IMR-90 (cell line): ENCODE results near the gene MEGF6. TPM values are rescaled to one million over a fixed set of nuclear protein-coding genes. Genes with fewer than 3 reads are reported as not detected.

Source experiments
- ATAC-seq: fragments of 200-7000 bp; cut with Tn5 transposase; 2 replicates; pipeline ENCODE4 v1.9.1; 2020; ENCODE audit warnings: low read depth, mild to moderate bottlenecking, moderate library complexity
- BruUV-seq: library from RNA; stranded (reverse); fragments of 400-500 nt; replicated peaks from 2 replicates; lab custom pipeline; 2021; lab: Mats Ljungman, UMichigan
- CTCF ChIA-PET: fragments of 300-600 bp; formaldehyde crosslinking; extraction: SDS; loops from one replicate; lab custom pipeline; 2021; ENCODE audit warnings: antibody characterized with exemption; lab: Yijun Ruan, JAX
- POLR2A ChIA-PET: fragments of 300-600 bp; sonication (Branson Sonifier 250); formaldehyde crosslinking; loops from one replicate; lab custom pipeline; 2022; ENCODE audit warnings: antibody characterized with exemption; ENCODE audit not compliant: unreplicated experiment; lab: Charles Lee
- DNase-seq: peaks from one replicate; pipeline ENCODE4 v3.0.0; 2013
- H2AFZ ChIP-seq: replicated peaks from 2 replicates; pipeline ENCODE3; 2013; ENCODE audit warnings: low read length, mild to moderate bottlenecking; ENCODE audit not compliant: poor library complexity
- H2AK5ac ChIP-seq: 2 replicates; pipeline ENCODE4 v1.6.1; 2013; ENCODE audit warnings: low read depth, low read length, inconsistent platforms
- H2AK9ac ChIP-seq: replicated peaks from 2 replicates; pipeline ENCODE3; 2013; ENCODE audit warnings: mild to moderate bottlenecking, low read depth, low read length, moderate library complexity; ENCODE audit not compliant: poor library complexity
- H2BK120ac ChIP-seq: 2 replicates; pipeline ENCODE4 v1.6.1; 2013; ENCODE audit warnings: low read depth, low read length, inconsistent platforms
- H2BK15ac ChIP-seq: 3 replicates; pipeline ENCODE4 v1.6.1; 2013; ENCODE audit warnings: low read depth, low read length, inconsistent platforms
- H2BK20ac ChIP-seq: 2 replicates; pipeline ENCODE4 v1.6.1; 2013; ENCODE audit warnings: low read depth, mild to moderate bottlenecking, inconsistent platforms, low read length, moderate library complexity
- H2BK5ac ChIP-seq: 2 replicates; pipeline ENCODE4 v1.6.1; 2013; ENCODE audit warnings: mild to moderate bottlenecking, low read depth, low read length, inconsistent platforms; ENCODE audit not compliant: poor library complexity, severe bottlenecking
- H3K14ac ChIP-seq: replicated peaks from 2 replicates; pipeline ENCODE4 v1.6.1; 2013; ENCODE audit warnings: low read depth, low read length, inconsistent platforms
- H3K18ac ChIP-seq: 2 replicates; pipeline ENCODE4 v1.6.1; 2013; ENCODE audit warnings: low read depth, low read length, control low read depth
- H3K23ac ChIP-seq: 2 replicates; pipeline ENCODE4 v1.6.1; 2013; ENCODE audit warnings: low read depth, low read length, inconsistent platforms
- H3K27ac ChIP-seq: 2 replicates; pipeline ENCODE4 v1.5.1; 2013; ENCODE audit warnings: mild to moderate bottlenecking, control low read depth, low read length; ENCODE audit not compliant: insufficient read depth
- H3K27me3 ChIP-seq: 2 replicates; pipeline ENCODE4 v1.6.1; 2013; ENCODE audit warnings: low read length; ENCODE audit not compliant: control insufficient read depth, insufficient read depth
- H3K36me3 ChIP-seq: 2 replicates; pipeline ENCODE4 v1.6.1; 2013; ENCODE audit warnings: low read length, mixed read lengths; ENCODE audit not compliant: control insufficient read depth, insufficient read depth
- H3K4ac ChIP-seq: 2 replicates; pipeline ENCODE4 v1.6.1; 2013; ENCODE audit warnings: low read depth, low read length, inconsistent platforms
- H3K4me1 ChIP-seq: 2 replicates; pipeline ENCODE4 v1.6.1; 2013; ENCODE audit warnings: low read length, mixed read lengths; ENCODE audit not compliant: control insufficient read depth, insufficient read depth
- H3K4me2 ChIP-seq: 2 replicates; pipeline ENCODE4 v1.6.1; 2013; ENCODE audit warnings: low read depth, mild to moderate bottlenecking, control low read depth, low read length, moderate library complexity
- H3K4me3 ChIP-seq: 2 replicates; pipeline ENCODE4 v1.5.1; 2013; ENCODE audit warnings: low read depth, mild to moderate bottlenecking, control low read depth, low read length, moderate library complexity; ENCODE audit not compliant: insufficient read depth
- H3K56ac ChIP-seq: 2 replicates; pipeline ENCODE4 v1.6.1; 2013; ENCODE audit warnings: low read length, inconsistent platforms; ENCODE audit not compliant: insufficient read depth; ENCODE audit errors: extremely low read depth
- H3K79me1 ChIP-seq, 2 experiments: 2 replicates each; pipeline ENCODE4 v1.6.1; 2013; ENCODE audit warnings: low read length in 2 of 2, inconsistent platforms in 1 of 2, low read depth in 1 of 2
- H3K9ac ChIP-seq: 2 replicates; pipeline ENCODE4 v1.6.1; 2013; ENCODE audit warnings: low read depth, low read length, control low read depth
- H3K9me1 ChIP-seq: 2 replicates; pipeline ENCODE4 v1.6.1; 2013; ENCODE audit warnings: low read length, inconsistent platforms; ENCODE audit not compliant: insufficient read depth
- H3K9me3 ChIP-seq: 2 replicates; pipeline ENCODE4 v1.6.1; 2013; ENCODE audit warnings: low read length; ENCODE audit not compliant: control insufficient read depth, insufficient read depth
- H4K20me1 ChIP-seq: 2 replicates; pipeline ENCODE4 v1.6.1; 2013; ENCODE audit warnings: low read length, inconsistent platforms; ENCODE audit not compliant: insufficient read depth
- H4K5ac ChIP-seq: 2 replicates; pipeline ENCODE4 v1.6.1; 2013; ENCODE audit warnings: mild to moderate bottlenecking, low read depth, low read length, control low read depth
- H4K8ac ChIP-seq, 2 experiments: 2 replicates each; pipeline ENCODE4 v1.6.1; 2013; ENCODE audit warnings: low read depth in 2 of 2, low read length in 2 of 2, control low read depth in 1 of 2, inconsistent platforms in 1 of 2
- H4K91ac ChIP-seq: 2 replicates; pipeline ENCODE4 v1.6.1; 2013; ENCODE audit warnings: low read depth, low read length, inconsistent platforms; ENCODE audit not compliant: insufficient read depth
- BHLHE40 ChIP-seq: fragments of 150-350 bp; IDR thresholded peaks from 2 replicates; pipeline ENCODE4 v1.6.1; 2016; ENCODE audit warnings: mild to moderate bottlenecking, low read depth, low read length
- CEBPB ChIP-seq: IDR thresholded peaks from 2 replicates; pipeline ENCODE4 v1.6.1; 2012; ENCODE audit warnings: low read depth, low read length, improper control_type of control experiment
- CHD1 ChIP-seq: IDR thresholded peaks from 2 replicates; pipeline ENCODE4 v1.6.1; 2012; ENCODE audit warnings: low read depth, low read length, improper control_type of control experiment
- FOS ChIP-seq: fragments of 150-350 bp; IDR thresholded peaks from 2 replicates; pipeline ENCODE4 v1.6.1; 2016; ENCODE audit warnings: low read depth, low read length
- MAFK ChIP-seq: IDR thresholded peaks from 2 replicates; pipeline ENCODE4 v1.6.1; 2012; ENCODE audit warnings: low read depth, low read length, improper control_type of control experiment
- MAZ ChIP-seq: IDR thresholded peaks from 2 replicates; pipeline ENCODE4 v1.6.1; 2012; ENCODE audit warnings: low read depth, mild to moderate bottlenecking, low read length, improper control_type of control experiment, moderate library complexity, borderline replicate concordance
- MXI1 ChIP-seq: IDR thresholded peaks from 2 replicates; pipeline ENCODE4 v1.6.1; 2012; ENCODE audit warnings: low read depth, mild to moderate bottlenecking, low read length, moderate library complexity, borderline replicate concordance
- NFE2L2 ChIP-seq: fragments of 150-350 bp; IDR thresholded peaks from 2 replicates; pipeline ENCODE4 v1.6.1; 2016; ENCODE audit warnings: low read depth, mild to moderate bottlenecking, low read length
- RCOR1 ChIP-seq: IDR thresholded peaks from 2 replicates; pipeline ENCODE4 v1.6.1; 2012; ENCODE audit warnings: mild to moderate bottlenecking, low read length, improper control_type of control experiment; ENCODE audit not compliant: insufficient replicate concordance
- RFX5 ChIP-seq: IDR thresholded peaks from 2 replicates; pipeline ENCODE4 v1.8.0; 2012; ENCODE audit warnings: low read depth, mild to moderate bottlenecking, low read length, moderate library complexity
- SMC3 ChIP-seq: fragments of 150-350 bp; IDR thresholded peaks from 2 replicates; pipeline ENCODE4 v1.6.1; 2016; ENCODE audit warnings: low read depth, mild to moderate bottlenecking, antibody characterized with exemption, low read length, moderate library complexity
- WGBS, 2 experiments: methylation state at CpG; one replicate each; pipeline versions ENCODE4 v1.1.5 to v1.1.7; 2013; ENCODE audit warnings: missing lambda C conversion rate in 2 of 2; ENCODE audit not compliant: insufficient read length in 1 of 2; ENCODE audit errors: extremely low coverage in 2 of 2; 5-methylcytosine and 5-hydroxymethylcytosine counted together
- dilution Hi-C: fragments of 300-500 bp; cut with HindIII; formaldehyde crosslinking; loops from one replicate; pipeline ENCODE4 v1.14.3; 2018; ENCODE audit warnings: low sequenced_read_pairs; ENCODE audit not compliant: unreplicated experiment
- in situ Hi-C: fragments of 300-500 bp; cut with MboI; formaldehyde crosslinking; loops from 3 replicates; pipeline ENCODE4 v1.14.3; 2019; ENCODE audit warnings: low sequenced_read_pairs, inconsistent platforms, mixed read lengths
- intact Hi-C: fragments of 100-400 bp; cut with micrococcal nuclease; formaldehyde crosslinking; loops from 2 replicates; pipeline ENCODE4 v1.10.0; 2022
- polyA plus RNA-seq, 3 experiments: library from polyadenylated mRNA; depleted of rRNA; stranded (reverse); fragments of >200 nt; gene quantifications; 2 replicates each; pipeline ENCODE4 v1.2.3, GENCODE V29; 2012; ENCODE audit warnings: low replicate concordance in 1 of 3
- total RNA-seq: library from RNA; depleted of rRNA; stranded (reverse); fragments of >200 nt; gene quantifications from 2 replicates; pipeline ENCODE4 v1.2.3, GENCODE V29; 2012
- TF ChIP-seq, protein P1 (sequence below): fragments of 150-350 bp; IDR thresholded peaks from 2 replicates; pipeline ENCODE4 v1.6.1; 2017; ENCODE audit warnings: mild to moderate bottlenecking, antibody characterized with exemption, low read length, low read depth

MEGF6 gene
- total and polyA plus RNA-seq, 2 of the 4 experiments (the other 2 are of a cell fraction), result 0.72 to 4.1 TPM

DNA sequence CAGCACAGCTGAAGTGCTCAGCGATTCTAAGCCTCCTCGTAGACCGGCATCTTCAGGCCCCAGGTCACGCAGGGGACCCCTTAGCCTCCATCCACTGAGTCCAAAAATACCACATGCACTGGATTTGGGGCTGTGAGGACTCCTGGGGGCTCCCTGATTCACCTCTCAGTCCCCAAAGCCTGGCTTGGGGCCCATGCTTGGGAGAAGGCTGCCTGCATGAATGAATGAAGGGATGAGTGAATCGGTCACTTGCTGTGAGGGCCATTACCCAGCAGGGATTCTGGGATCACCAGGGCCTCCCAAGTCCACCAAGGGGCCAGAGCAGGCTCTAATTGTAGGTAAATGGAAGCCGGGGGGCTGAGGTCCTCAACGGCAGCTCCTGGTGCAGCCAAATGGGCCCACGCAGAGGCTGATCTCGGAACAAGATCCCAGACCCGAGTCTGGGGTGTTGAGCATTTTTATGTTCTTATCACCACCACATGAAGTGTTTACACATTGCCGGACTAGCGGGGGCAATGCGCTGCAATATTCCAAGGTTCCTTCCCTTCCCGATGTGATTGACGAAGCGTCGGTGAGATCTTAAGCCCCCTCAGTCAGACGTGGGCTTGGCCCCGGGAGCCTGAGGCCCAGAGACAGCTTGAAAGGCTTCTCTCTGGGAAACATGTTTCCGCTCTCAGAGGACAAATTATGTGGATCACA, 170.4 kb downstream of the MEGF6 start:
- WGBS, 2 experiments, result 10% methylated on average over 10 of the region's 20 CpGs; no CpG with 5 or more reads in 1 of the 2 experiments
- no peak overlapping the region for H3K9ac ChIP-seq
- H4K91ac ChIP-seq, result no peak overlapping the region
- ATAC-seq (no peak), DNase-seq (no peak)
- ChIA-PET CTCF (no interaction called here), POLR2A (no interaction called here)
- no peak overlapping the region for H3K4me2 ChIP-seq
- no peak overlapping the region for H2BK120ac ChIP-seq
- no peak overlapping the region for H2BK20ac ChIP-seq
- no peak overlapping the region for H3K14ac ChIP-seq
- H3K4ac ChIP-seq, result no peak overlapping the region
- intact Hi-C loops, result no loop called here
- no peak overlapping the region for H2AK5ac ChIP-seq
- H4K20me1 ChIP-seq, result no peaks in the 10 kb centered on the region
- H4K5ac ChIP-seq, result no peak overlapping the region
- H2AK9ac ChIP-seq, result no peak overlapping the region
- BruUV-seq, result no TSS peak
- H3K56ac ChIP-seq, result no peak overlapping the region
- H3K4me1 ChIP-seq, result no peaks in the 10 kb centered on the region
- H3K36me3 ChIP-seq, result no peaks in the 10 kb centered on the region
- dilution Hi-C loops, result no loop called here
- no peak overlapping the region for H3K18ac ChIP-seq
- no peak overlapping the region for H3K23ac ChIP-seq
- H3K4me3 ChIP-seq, result no peak overlapping the region
- H3K9me3 ChIP-seq, result 0 out of 2 replicates have a peak, but pooled peaks cover 2% of the 10 kb centered on the region
- in situ Hi-C loops, result no loop called here
- H3K79me1 ChIP-seq, result no peaks in the 10 kb centered on the region
- peaks cover 34% of the 10 kb centered on the region for H3K27me3 ChIP-seq
- H4K8ac ChIP-seq, result no peak overlapping the region
- H2BK15ac ChIP-seq, result no peak overlapping the region
- TF ChIP-seq, protein P1, sequence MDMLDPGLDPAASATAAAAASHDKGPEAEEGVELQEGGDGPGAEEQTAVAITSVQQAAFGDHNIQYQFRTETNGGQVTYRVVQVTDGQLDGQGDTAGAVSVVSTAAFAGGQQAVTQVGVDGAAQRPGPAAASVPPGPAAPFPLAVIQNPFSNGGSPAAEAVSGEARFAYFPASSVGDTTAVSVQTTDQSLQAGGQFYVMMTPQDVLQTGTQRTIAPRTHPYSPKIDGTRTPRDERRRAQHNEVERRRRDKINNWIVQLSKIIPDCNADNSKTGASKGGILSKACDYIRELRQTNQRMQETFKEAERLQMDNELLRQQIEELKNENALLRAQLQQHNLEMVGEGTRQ, result no peak
- TF ChIP-seq CEBPB (no peak), RCOR1 (no peak), MXI1 (no peak), MAFK (no peak), FOS (no peak), BHLHE40 (no peak), SMC3 (no peak), RFX5 (no peak), CHD1 (no peak), MAZ (no peak), NFE2L2 (no peak)
- no peak overlapping the region for H2AFZ ChIP-seq
- no peak overlapping the region for H3K27ac ChIP-seq
- no peaks in the 10 kb centered on the region for H3K9me1 ChIP-seq
- no peak overlapping the region for H2BK5ac ChIP-seq
